HCT116 (cell line): ENCODE measurements around the gene AKT3. TPM values are rescaled to one million over a fixed set of nuclear protein-coding genes. Genes with fewer than 3 reads are reported as not detected.

Experiments used
- ATAC-seq: fragments of 200-7000 bp; cut with Tn5 transposase; 2 replicates; pipeline ENCODE4 v1.9.1; 2020; ENCODE audit warnings: mild to moderate bottlenecking, moderate library complexity
- BruUV-seq: library from RNA; stranded (reverse); fragments of 400-500 nt; replicated peaks from 2 replicates; lab custom pipeline; 2021; lab: Mats Ljungman, UMichigan
- CTCF ChIA-PET: fragments of 300-600 bp; sonication (Branson Sonifier 250); formaldehyde crosslinking; loops from one replicate; lab custom pipeline; 2021; ENCODE audit warnings: antibody characterized with exemption; lab: Charles Lee
- POLR2A ChIA-PET: fragments of 300-600, 350-600 bp; sonication (Branson Sonifier 250); formaldehyde crosslinking; loops from one replicate; lab custom pipeline; 2021; ENCODE audit warnings: antibody characterized with exemption; lab: Charles Lee
- RAD21 ChIA-PET, 2 experiments: fragments of 300-600 bp; sonication (Branson Sonifier 250); formaldehyde crosslinking; loops; one replicate each; lab custom pipeline; 2023; ENCODE audit warnings: low total read pairs in 2 of 2; ENCODE audit not compliant: uncharacterized antibody in 2 of 2, unreplicated experiment in 2 of 2, low non-redundant PET in 1 of 2; lab: Charles Lee
- DNase-seq: peaks from one replicate; pipeline ENCODE4 v3.0.0-alpha.2; 2010; ENCODE audit warnings: low read depth, low spot score
- H2AFZ ChIP-seq: fragments of 200-600 bp; shearing (Covaris generic), sonication (generic); 2 replicates; pipeline ENCODE4 v1.6.1; 2017; ENCODE audit warnings: low read depth, mixed run types, mixed read lengths, antibody characterized with exemption, low read length; ENCODE audit not compliant: poor library complexity, severe bottlenecking
- H3K27ac ChIP-seq: 2 replicates; pipeline ENCODE4 v1.5.1; 2012; ENCODE audit warnings: low read depth, low read length
- H3K27me3 ChIP-seq: fragments of 200-600 bp; sonication (generic); 2 replicates; pipeline ENCODE4 v1.6.1; 2016; ENCODE audit warnings: mixed run types, low read length, mixed read lengths; ENCODE audit not compliant: insufficient read depth
- H3K36me3 ChIP-seq, 2 experiments: fragments of 200-500 bp in 1 of 2; fragments of 200-600 bp in 1 of 2; sonication (Bioruptor generic) in 1 of 2; sonication (generic) in 1 of 2; 2 replicates each; pipeline versions ENCODE4 v1.5.1 to v1.6.1; 2014 to 2016; ENCODE audit warnings: low read length in 2 of 2, inconsistent platforms in 1 of 2, mixed read lengths in 1 of 2, mixed run types in 1 of 2; ENCODE audit not compliant: insufficient read depth in 2 of 2, control insufficient read depth in 1 of 2
- H3K4me1 ChIP-seq, 2 experiments: fragments of 200-600 bp in 1 of 2; sonication (generic) in 1 of 2; 2 replicates each; pipeline versions ENCODE4 v1.5.1 to v1.6.1; 2012 to 2017; ENCODE audit warnings: low read length in 2 of 2, inconsistent platforms in 1 of 2, mild to moderate bottlenecking in 1 of 2, mixed read lengths in 1 of 2, mixed run types in 1 of 2, moderate library complexity in 1 of 2; ENCODE audit not compliant: insufficient read depth in 2 of 2, control insufficient read depth in 1 of 2
- H3K4me2 ChIP-seq: fragments of 200-600 bp; sonication (generic); 2 replicates; pipeline ENCODE4 v1.6.1; 2017; ENCODE audit warnings: mixed run types, low read length, mixed read lengths
- H3K4me3 ChIP-seq, 2 experiments: fragments of 200-600 bp in 1 of 2; sonication (generic) in 1 of 2; replicated peaks in 1 of 2; 2 replicates each; pipeline ENCODE4 v1.5.1; 2011 to 2016; ENCODE audit warnings: low read length in 2 of 2, control low read depth in 1 of 2, low read depth in 1 of 2, mild to moderate bottlenecking in 1 of 2, mixed read lengths in 1 of 2, mixed run types in 1 of 2
- H3K79me2 ChIP-seq: fragments of 200-600 bp; sonication (generic); 2 replicates; pipeline ENCODE4 v1.6.1; 2017; ENCODE audit warnings: mild to moderate bottlenecking, mixed run types, low read length, moderate library complexity, mixed read lengths; ENCODE audit not compliant: insufficient read depth
- H3K9ac ChIP-seq: fragments of 200-600 bp; sonication (generic); 2 replicates; pipeline ENCODE4 v1.6.1; 2016; ENCODE audit warnings: low read length, mixed read lengths
- H3K9me2 ChIP-seq: fragments of 200-600 bp; sonication (generic), shearing (Covaris generic); 2 replicates; pipeline ENCODE4 v1.6.1; 2017; ENCODE audit warnings: mixed run types, mild to moderate bottlenecking, moderate library complexity; ENCODE audit not compliant: insufficient read depth
- H3K9me3 ChIP-seq, 2 experiments: fragments of 200-500 bp in 1 of 2; fragments of 200-600 bp in 1 of 2; sonication (Bioruptor generic) in 1 of 2; sonication (generic) in 1 of 2; 2 replicates each; pipeline ENCODE4 v1.6.1; 2014 to 2017; ENCODE audit warnings: low read length in 2 of 2, mixed read lengths in 2 of 2, inconsistent platforms in 1 of 2, low read depth in 1 of 2, mild to moderate bottlenecking in 1 of 2, mixed run types in 1 of 2, moderate library complexity in 1 of 2; ENCODE audit not compliant: control insufficient read depth in 1 of 2, insufficient read depth in 1 of 2
- H4K20me1 ChIP-seq: fragments of 200-600 bp; sonication (generic), shearing (Covaris generic); 2 replicates; pipeline ENCODE4 v1.6.1; 2017; ENCODE audit warnings: mixed run types, mild to moderate bottlenecking, moderate library complexity; ENCODE audit not compliant: insufficient read depth
- CEBPB ChIP-seq: IDR thresholded peaks from 2 replicates; pipeline ENCODE4 v1.6.1; 2012; ENCODE audit warnings: low read depth
- EGR1 ChIP-seq: IDR thresholded peaks from 2 replicates; pipeline ENCODE4 v1.6.1; 2012; ENCODE audit warnings: low read depth
- EZH2 ChIP-seq: fragments of 200-600 bp; sonication (generic); IDR thresholded peaks from 2 replicates; pipeline ENCODE4 v1.6.1; 2017; ENCODE audit warnings: antibody characterized with exemption, mixed run types
- EZH2phosphoT487 ChIP-seq: fragments of 200-600 bp; IDR thresholded peaks from 2 replicates; pipeline ENCODE4 v1.6.1; 2018; ENCODE audit warnings: antibody characterized with exemption, borderline replicate concordance
- JUND ChIP-seq: IDR thresholded peaks from 2 replicates; pipeline ENCODE4 v1.6.1; 2012
- MAX ChIP-seq: IDR thresholded peaks from 2 replicates; pipeline ENCODE4 v1.6.1; 2012
- REST ChIP-seq: IDR thresholded peaks from 2 replicates; pipeline ENCODE4 v1.6.1; 2012; ENCODE audit warnings: low read depth
- SIN3A ChIP-seq: IDR thresholded peaks from 2 replicates; pipeline ENCODE4 v1.6.1; 2012; ENCODE audit warnings: low read depth
- TCF7L2 ChIP-seq: IDR thresholded peaks from 2 replicates; pipeline ENCODE4 v1.7.0; 2011; ENCODE audit warnings: borderline replicate concordance, inconsistent platforms; ENCODE audit not compliant: insufficient read depth, insufficient read length; ENCODE audit errors: extremely low read depth
- ZNF274 ChIP-seq: fragments of 200-500 bp; sonication (Bioruptor generic); IDR thresholded peaks from 2 replicates; pipeline ENCODE4 v1.6.1; 2014; ENCODE audit warnings: mild to moderate bottlenecking, low read depth, low read length, inconsistent platforms
- intact Hi-C: fragments of 100-400 bp; cut with micrococcal nuclease; formaldehyde crosslinking; loops from 2 replicates; pipeline ENCODE4 v1.10.0; 2022
- total RNA-seq: library from RNA; stranded (reverse); gene quantifications from one replicate; pipeline ENCODE4 v1.2.1, GENCODE V29; 2021; ENCODE audit not compliant: unreplicated experiment

The AKT3 gene
- total RNA-seq, 1 experiment from 2014 or later = 0.49 TPM

- no peak for ATAC-seq
- H3K4me1 ChIP-seq = no peaks in the 10 kb centered on the region
- ChIA-PET CTCF (no interaction called here), POLR2A (no interaction called here), RAD21 (no interaction called here)
- H3K9me2 ChIP-seq = no peaks in the 10 kb centered on the region
- no peaks in the 10 kb centered on the region; the same call in 1 of the 2 replicates for H4K20me1 ChIP-seq
- no peak overlapping the region for H3K4me2 ChIP-seq
- H3K27ac ChIP-seq = no peak overlapping the region
- no TSS peak for BruUV-seq
- H3K9me3 ChIP-seq = no peaks in the 10 kb centered on the region
- no peak overlapping the region for H3K4me3 ChIP-seq
- intact Hi-C loops = loop anchor here (5.0 kb wide), 1 partner anchor 191 kb away; no protein-coding TSS in a partner anchor
- H3K79me2 ChIP-seq = no peaks in the 10 kb centered on the region
- no peak overlapping the region for H3K9ac ChIP-seq
- H2AFZ ChIP-seq = no peak overlapping the region
- TF ChIP-seq EGR1 (no peak), CEBPB (no peak), MAX (no peak), JUND (no peak), SIN3A (no peak), ZNF274 (no peak), TCF7L2 (no peak)
- no peak for DNase-seq
- H3K36me3 ChIP-seq = no peaks in the 10 kb centered on the region
- peaks cover 56% of the 10 kb centered on the region for H3K27me3 ChIP-seq
Measured at GRCh38 chr1:243851257-243851756, 1.3 kb upstream of the AKT3 start.

DNA sequence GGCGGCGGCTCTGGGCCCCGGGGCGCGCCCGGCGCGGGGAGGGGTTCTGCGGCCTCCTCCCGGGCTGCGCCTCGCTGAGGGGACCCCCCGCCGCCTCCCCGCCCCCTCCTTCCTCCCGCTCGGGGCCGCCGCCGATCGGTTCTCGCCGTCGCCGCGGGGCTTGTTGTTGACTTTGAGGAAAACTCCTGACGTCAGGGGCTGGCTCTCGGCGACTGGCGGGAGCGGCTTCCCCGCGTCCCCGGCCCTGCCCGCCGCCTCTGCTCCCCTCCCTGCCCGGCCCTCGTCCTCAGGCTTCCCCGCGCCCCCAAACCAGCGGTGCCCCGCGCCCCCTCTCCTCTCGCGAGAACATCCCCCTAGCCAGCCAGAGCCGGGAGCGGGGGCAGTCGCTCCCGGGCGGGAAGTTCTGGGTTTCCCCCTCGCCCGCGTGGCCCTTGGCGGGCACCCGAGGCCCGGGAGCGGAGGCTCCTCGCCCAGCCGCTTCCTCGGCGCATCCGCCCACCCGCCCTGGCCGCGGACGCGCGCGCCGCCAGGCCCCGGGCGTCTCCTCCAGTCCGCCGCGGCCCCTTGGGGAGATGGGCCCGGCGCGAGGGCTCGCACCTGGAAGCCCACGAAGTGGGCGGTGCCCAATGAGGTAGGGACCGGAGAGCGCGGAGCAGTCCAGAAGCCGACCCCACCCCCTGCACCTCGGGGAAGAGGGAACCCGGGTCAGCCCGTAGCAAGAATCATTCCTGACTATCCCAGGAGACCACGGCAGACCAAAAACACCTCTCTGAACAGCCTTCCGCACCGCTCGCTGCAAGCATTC lies 611 bp upstream of the AKT3 start:
- ChIA-PET RAD21 (interaction anchor here in 1 of 2 experiments (0.7 kb wide), 1 partner anchor 87 kb away, joined by 3 read pairs; no protein-coding TSS in a partner anchor), POLR2A (no interaction called here)

More for the DNA sequence above, 611 bp upstream of the AKT3 start:
- Histone ChIP-seq H3K9me2 (no peaks in the 10 kb centered on the region), H3K4me3 (peak overlapping the region; percentile 13 to 20; a peak in 2 of 4 replicates), H4K20me1 (no peaks in the 10 kb centered on the region; the same call in 1 of the 2 replicates), H3K27ac (no peak overlapping the region), H2AFZ (no peak overlapping the region), H3K9ac (no peak overlapping the region), H3K79me2 (no peaks in the 10 kb centered on the region), H3K4me1 (no peaks in the 10 kb centered on the region), H3K9me3 (no peaks in the 10 kb centered on the region), H3K36me3 (no peaks in the 10 kb centered on the region), H3K4me2 (peak overlapping the region; percentile 59), H3K27me3 (peaks cover 54% of the 10 kb centered on the region)
- DNase-seq (no peak), ATAC-seq (peak; percentile 76)
- no TSS peak for BruUV-seq
- CTCF ChIA-PET = interaction anchor here (1.0 kb wide), 1 partner anchor 155 kb away, joined by 3 read pairs; no protein-coding TSS in a partner anchor
- TF ChIP-seq EZH2 (no peak), EZH2phosphoT487 (no peak), REST (no peak), EGR1 (no peak)
- intact Hi-C loops = loop anchor here (5.0 kb wide), 1 partner anchor 192 kb away; no protein-coding TSS in a partner anchor
